Fibroblast of mammary gland (primary cell): ENCODE results near the gene PRICKLE2.
A peak's percentile ranks its signal among the peaks of the same experiment; 100 is the strongest.

Experiments used
- DNase-seq: peaks from one replicate; pipeline ENCODE4 v3.0.0-alpha.2; 2010; ENCODE audit warnings: low read depth
- H3K4me3 ChIP-seq: 2 replicates; pipeline ENCODE4 v1.5.1; 2011; ENCODE audit warnings: low read depth, mild to moderate bottlenecking, low read length, moderate library complexity; ENCODE audit not compliant: control insufficient read depth
- CTCF ChIP-seq: conservative IDR thresholded peaks from 2 replicates; pipeline ENCODE4 v1.5.1; 2011; ENCODE audit warnings: low read depth, low read length, inconsistent platforms; ENCODE audit not compliant: control insufficient read depth, insufficient read depth

PRICKLE2 gene, protein sequence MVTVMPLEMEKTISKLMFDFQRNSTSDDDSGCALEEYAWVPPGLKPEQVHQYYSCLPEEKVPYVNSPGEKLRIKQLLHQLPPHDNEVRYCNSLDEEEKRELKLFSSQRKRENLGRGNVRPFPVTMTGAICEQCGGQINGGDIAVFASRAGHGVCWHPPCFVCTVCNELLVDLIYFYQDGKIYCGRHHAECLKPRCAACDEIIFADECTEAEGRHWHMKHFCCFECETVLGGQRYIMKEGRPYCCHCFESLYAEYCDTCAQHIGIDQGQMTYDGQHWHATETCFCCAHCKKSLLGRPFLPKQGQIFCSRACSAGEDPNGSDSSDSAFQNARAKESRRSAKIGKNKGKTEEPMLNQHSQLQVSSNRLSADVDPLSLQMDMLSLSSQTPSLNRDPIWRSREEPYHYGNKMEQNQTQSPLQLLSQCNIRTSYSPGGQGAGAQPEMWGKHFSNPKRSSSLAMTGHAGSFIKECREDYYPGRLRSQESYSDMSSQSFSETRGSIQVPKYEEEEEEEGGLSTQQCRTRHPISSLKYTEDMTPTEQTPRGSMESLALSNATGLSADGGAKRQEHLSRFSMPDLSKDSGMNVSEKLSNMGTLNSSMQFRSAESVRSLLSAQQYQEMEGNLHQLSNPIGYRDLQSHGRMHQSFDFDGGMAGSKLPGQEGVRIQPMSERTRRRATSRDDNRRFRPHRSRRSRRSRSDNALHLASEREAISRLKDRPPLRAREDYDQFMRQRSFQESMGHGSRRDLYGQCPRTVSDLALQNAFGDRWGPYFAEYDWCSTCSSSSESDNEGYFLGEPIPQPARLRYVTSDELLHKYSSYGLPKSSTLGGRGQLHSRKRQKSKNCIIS

DNA sequence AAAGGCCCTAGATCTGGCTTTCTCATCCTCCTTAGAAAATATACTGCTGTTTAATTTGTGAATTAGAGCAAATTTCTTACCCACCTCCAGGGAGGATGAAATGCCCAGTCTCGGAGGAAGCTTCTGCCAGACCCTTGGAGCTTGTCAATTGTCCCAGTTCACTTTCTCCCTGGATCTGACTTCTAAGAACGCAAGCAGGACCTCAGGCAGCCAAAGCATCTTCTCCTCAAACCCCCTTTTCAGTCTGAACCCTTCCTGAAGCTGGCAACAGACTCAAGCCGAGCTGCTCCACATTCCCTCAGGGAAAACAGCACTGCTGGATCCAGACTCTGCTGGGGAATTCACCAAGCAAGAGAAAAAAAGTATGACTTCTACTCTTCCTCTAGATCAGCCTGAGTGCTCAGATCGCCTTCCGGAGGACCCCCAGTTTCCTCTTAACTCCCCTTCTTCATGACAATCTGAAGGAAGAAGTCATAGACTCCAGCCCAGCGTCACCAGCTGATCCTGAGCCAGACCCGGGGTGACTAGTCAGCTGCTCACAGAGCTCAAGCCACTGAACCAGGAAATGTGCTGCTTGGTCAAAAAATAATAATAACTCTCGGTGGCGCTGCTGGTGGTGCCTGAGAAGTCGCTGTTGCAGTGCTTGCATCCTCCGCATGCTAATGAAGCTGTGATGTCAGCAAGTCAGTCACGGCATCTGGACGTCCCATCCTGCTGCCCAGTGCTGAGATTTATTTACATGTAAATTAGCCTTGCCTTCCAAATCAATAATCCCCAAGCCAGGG lies at the start of gene PRICKLE2:
Gene PRICKLE2, minus strand, starts transcription at position 641 of the 785 bp plus-strand sequence. CDS start 26,539 bp downstream, outside the sequence.
- DNase-seq = peak; percentile 94
- TF ChIP-seq CTCF = peak; percentile 30
- H3K4me3 ChIP-seq = peak within 1 kb of the TSS; percentile 31

- TF ChIP-seq CTCF = no peak
- no peak overlapping the region for H3K4me3 ChIP-seq
- DNase-seq = no peak
Measured at GRCh38 chr3:64272842-64273241, 47.6 kb upstream of the PRICKLE2 start.

DNA sequence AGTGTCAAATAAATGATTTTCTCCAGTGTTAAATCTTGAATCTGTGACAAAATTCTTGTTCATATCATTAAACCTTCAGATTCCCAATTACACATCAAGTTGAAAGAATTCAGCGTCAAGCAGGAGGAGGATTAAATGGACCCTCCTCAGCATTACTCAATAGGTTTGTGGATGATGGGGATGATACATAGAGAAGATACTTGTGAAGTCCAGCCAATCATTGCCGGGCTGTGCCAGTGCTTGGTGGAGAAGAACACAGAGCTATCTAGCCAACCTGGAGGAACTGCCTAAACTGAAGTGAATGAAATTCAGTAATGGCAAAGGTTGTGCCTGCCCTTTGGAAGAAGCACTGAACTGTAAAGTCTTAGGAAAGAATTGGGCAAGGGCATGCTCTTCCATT lies 47.0 kb upstream of the PRICKLE2 start:
- no peak for TF ChIP-seq CTCF

DNA sequence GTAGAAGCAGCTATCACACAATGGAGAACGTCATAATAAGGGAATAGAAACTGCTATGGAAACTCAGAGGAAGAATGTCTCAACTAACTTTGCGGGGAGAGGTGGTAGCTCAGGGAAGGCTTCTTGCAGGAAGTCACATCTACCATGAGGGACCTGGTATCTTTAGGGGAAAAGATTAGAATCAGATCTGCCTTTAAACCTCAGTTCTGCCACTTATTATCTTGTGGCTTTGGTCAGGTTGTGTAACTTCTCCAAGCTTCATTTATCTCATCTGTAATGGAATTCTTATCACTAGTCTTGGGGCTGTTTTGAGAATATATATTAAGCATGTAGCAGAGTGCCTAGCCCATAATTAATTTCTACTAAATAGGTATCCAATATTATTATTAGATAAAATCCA lies 46.4 kb upstream of the PRICKLE2 start:
- no peak for DNase-seq
- H3K4me3 ChIP-seq = no peak overlapping the region
- TF ChIP-seq CTCF = no peak

More for the DNA sequence above, 47.0 kb upstream of the PRICKLE2 start:
- DNase-seq = no peak
- no peak overlapping the region for H3K4me3 ChIP-seq

GRCh38 chr3:64270866-64271260 lies 45.6 kb upstream of the PRICKLE2 start:
- no peak for TF ChIP-seq CTCF
- H3K4me3 ChIP-seq = no peak overlapping the region
- DNase-seq = no peak

DNA sequence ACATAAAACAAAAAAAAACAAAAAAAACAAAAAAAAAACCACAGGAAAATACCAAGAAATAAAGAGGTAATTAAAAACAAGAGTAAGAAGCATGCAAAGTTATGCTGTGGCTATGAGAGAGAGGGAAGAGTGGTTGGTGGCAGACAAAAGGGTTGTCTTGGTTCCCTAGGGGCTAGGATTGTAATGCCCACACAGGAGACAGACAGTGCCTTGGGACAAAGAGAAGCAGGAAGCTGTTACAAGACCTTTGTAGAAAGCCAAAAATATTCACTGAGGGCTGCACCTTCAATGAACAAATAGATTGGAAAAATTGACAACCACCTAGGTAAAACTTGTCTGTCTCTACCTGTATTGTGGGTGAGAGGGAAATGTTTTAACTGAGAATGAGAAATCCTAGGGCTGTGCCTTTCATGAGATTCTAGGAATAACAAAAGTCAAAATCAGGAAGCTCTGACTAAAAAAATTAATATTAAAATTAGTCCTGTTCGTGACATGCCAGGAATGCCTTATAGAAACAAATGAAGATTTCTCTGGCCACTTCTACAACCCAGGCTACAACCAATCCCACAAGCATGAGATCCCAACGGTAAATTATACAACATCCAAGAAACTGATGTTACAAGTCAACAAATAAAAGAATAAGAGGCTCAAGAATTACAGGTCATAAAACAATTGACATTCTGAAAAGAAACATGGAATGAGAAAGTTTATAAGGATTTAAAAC lies 45.0 kb upstream of the PRICKLE2 start:
- DNase-seq = no peak

More for the DNA sequence above, 45.0 kb upstream of the PRICKLE2 start:
- no peak overlapping the region for H3K4me3 ChIP-seq
- no peak for TF ChIP-seq CTCF
